Activated CD8-positive, alpha-beta memory T cell treated with anti-CD3 and anti-CD28 coated beads for 36 hours (primary cell): Measurements from ENCODE around the gene NTRK3. TPM values are rescaled to one million over a fixed set of nuclear protein-coding genes. Genes with fewer than 3 reads are reported as not detected.

Source experiments
- CTCF ChIA-PET: fragments of 350-600 bp; sonication (Branson Sonifier 250); formaldehyde crosslinking; loops from one replicate; lab custom pipeline; 2021; ENCODE audit warnings: antibody characterized with exemption; lab: Charles Lee
- POLR2A ChIA-PET: fragments of 350-600 bp; sonication (Branson Sonifier 250); formaldehyde crosslinking; loops from one replicate; lab custom pipeline; 2021; ENCODE audit warnings: antibody characterized with exemption; lab: Charles Lee
- total RNA-seq, 2 experiments: library from RNA; stranded (reverse); gene quantifications; one replicate each; pipeline ENCODE4 v1.2.3, GENCODE V29; 2021

Gene NTRK3
- total RNA-seq, 2 experiments from 2014 or later, result not detected

GRCh38 chr15:88204584-88204983 is 52.0 kb downstream of the NTRK3 start:
- ChIA-PET CTCF (no interaction called here), POLR2A (no interaction called here)

GRCh38 chr15:88202231-88202630 is 54.3 kb downstream of the NTRK3 start:
- ChIA-PET POLR2A (no interaction called here), CTCF (no interaction called here)

GRCh38 chr15:88201207-88201606 is 55.3 kb downstream of the NTRK3 start:
- POLR2A ChIA-PET, result no interaction called here
- CTCF ChIA-PET, result no interaction called here

- ChIA-PET CTCF (no interaction called here), POLR2A (no interaction called here)
Observed at GRCh38 chr15:88196961-88197360, 59.6 kb downstream of the NTRK3 start.

- ChIA-PET POLR2A (no interaction called here), CTCF (no interaction called here)
Observed at GRCh38 chr15:88194162-88194561, 62.4 kb downstream of the NTRK3 start.

- CTCF ChIA-PET, result no interaction called here
- POLR2A ChIA-PET, result no interaction called here
Observed at GRCh38 chr15:88193415-88193814, 63.1 kb downstream of the NTRK3 start.

GRCh38 chr15:88191812-88192165 is 64.8 kb downstream of the NTRK3 start:
- POLR2A ChIA-PET, result no interaction called here

GRCh38 chr15:88190232-88190631 is 66.3 kb downstream of the NTRK3 start:
- ChIA-PET CTCF (no interaction called here), POLR2A (no interaction called here)

More at GRCh38 chr15:88191812-88192165, 64.8 kb downstream of the NTRK3 start:
- CTCF ChIA-PET, result no interaction called here

- CTCF ChIA-PET, result no interaction called here
Observed at GRCh38 chr15:88188300-88188699, 68.2 kb downstream of the NTRK3 start.

GRCh38 chr15:88187195-88187594 is 69.3 kb downstream of the NTRK3 start:
- CTCF ChIA-PET, result no interaction called here
- POLR2A ChIA-PET, result no interaction called here

More at GRCh38 chr15:88188300-88188699, 68.2 kb downstream of the NTRK3 start:
- POLR2A ChIA-PET, result no interaction called here

GRCh38 chr15:88185584-88185983 is 71.0 kb downstream of the NTRK3 start:
- POLR2A ChIA-PET, result no interaction called here
- CTCF ChIA-PET, result no interaction called here

GRCh38 chr15:88181613-88182012 is 74.9 kb downstream of the NTRK3 start:
- CTCF ChIA-PET, result no interaction called here
- POLR2A ChIA-PET, result no interaction called here

- POLR2A ChIA-PET, result no interaction called here
- CTCF ChIA-PET, result no interaction called here
Observed at GRCh38 chr15:88179562-88179961, 77.0 kb downstream of the NTRK3 start.

GRCh38 chr15:88178631-88179030 is 77.9 kb downstream of the NTRK3 start:
- CTCF ChIA-PET, result interaction anchor here (1.2 kb wide), 1 partner anchor 1435 kb away, joined by 3 read pairs; no protein-coding TSS in a partner anchor

GRCh38 chr15:88177451-88177850 is 79.1 kb downstream of the NTRK3 start:
- POLR2A ChIA-PET, result no interaction called here
- CTCF ChIA-PET, result interaction anchor here (1.2 kb wide), 1 partner anchor 1433 kb away, joined by 3 read pairs; no protein-coding TSS in a partner anchor

More at GRCh38 chr15:88178631-88179030, 77.9 kb downstream of the NTRK3 start:
- POLR2A ChIA-PET, result no interaction called here

- CTCF ChIA-PET, result no interaction called here
- POLR2A ChIA-PET, result no interaction called here
Observed at GRCh38 chr15:88174571-88174970, 82.0 kb downstream of the NTRK3 start.

- ChIA-PET CTCF (interaction anchor here (1.1 kb wide), 1 partner anchor 14 kb away, joined by 3 read pairs; no protein-coding TSS in a partner anchor), POLR2A (no interaction called here)
Observed at GRCh38 chr15:88166082-88166993, 90.2 kb downstream of the NTRK3 start.

- ChIA-PET CTCF (no interaction called here), POLR2A (no interaction called here)
Observed at GRCh38 chr15:88161636-88162035, 94.9 kb downstream of the NTRK3 start.

- CTCF ChIA-PET, result no interaction called here
- POLR2A ChIA-PET, result no interaction called here
Observed at GRCh38 chr15:88155310-88155709, 101.2 kb downstream of the NTRK3 start.

- ChIA-PET CTCF (no interaction called here), POLR2A (no interaction called here)
Observed at GRCh38 chr15:88152672-88153071, 103.9 kb downstream of the NTRK3 start.

GRCh38 chr15:88147760-88148159 is 108.8 kb downstream of the NTRK3 start:
- CTCF ChIA-PET, result no interaction called here
- POLR2A ChIA-PET, result no interaction called here
